Stimulated activated CD4-positive, alpha-beta T cell treated with anti-CD3 and anti-CD28 coated beads, Interleukin-12 subunit alpha, Interleukin-12 subunit beta, amount 100 ng/mL, for 4 hours (primary cell): ENCODE data around the gene ADD1.

Experiments
- DNase-seq: peaks from one replicate; pipeline ENCODE4 v3.0.0-alpha.2; 2020

Gene ADD1

GRCh38 chr4:2823671-2824328 is 19.8 kb upstream of the ADD1 start:
- DNase-seq: no peak

GRCh38 chr4:2824329-2824835 is 19.3 kb upstream of the ADD1 start:
- DNase-seq: no peak

DNA sequence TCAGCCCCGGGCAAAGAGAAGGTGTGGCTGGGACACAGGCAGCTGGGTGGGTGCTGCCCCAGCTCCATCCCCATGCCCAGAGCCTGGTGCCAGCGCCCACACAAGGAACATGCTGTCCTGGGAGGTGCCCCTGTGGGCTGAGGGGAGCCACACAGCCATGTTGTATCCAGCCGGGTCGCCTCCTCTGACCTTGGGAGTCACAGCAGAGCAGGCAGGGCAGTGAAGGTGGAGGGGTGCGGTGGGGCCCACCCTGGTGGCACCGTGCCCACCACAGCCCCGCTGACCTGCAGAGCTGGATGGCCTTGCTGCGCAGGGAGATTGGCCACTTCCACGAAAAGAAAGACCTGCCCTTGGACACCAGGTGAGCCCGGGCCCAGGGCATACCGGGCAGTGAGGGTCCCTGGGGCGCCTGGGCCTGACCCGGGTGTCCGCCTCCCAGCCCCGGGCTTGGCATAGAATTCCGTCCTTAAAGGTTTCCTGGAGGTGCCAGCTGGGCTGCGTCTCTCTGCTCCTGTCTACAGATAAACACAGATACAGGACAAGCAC is 18.7 kb upstream of the ADD1 start:
- no peak for DNase-seq

GRCh38 chr4:2825740-2826139 is 17.9 kb upstream of the ADD1 start:
- no peak for DNase-seq

DNA sequence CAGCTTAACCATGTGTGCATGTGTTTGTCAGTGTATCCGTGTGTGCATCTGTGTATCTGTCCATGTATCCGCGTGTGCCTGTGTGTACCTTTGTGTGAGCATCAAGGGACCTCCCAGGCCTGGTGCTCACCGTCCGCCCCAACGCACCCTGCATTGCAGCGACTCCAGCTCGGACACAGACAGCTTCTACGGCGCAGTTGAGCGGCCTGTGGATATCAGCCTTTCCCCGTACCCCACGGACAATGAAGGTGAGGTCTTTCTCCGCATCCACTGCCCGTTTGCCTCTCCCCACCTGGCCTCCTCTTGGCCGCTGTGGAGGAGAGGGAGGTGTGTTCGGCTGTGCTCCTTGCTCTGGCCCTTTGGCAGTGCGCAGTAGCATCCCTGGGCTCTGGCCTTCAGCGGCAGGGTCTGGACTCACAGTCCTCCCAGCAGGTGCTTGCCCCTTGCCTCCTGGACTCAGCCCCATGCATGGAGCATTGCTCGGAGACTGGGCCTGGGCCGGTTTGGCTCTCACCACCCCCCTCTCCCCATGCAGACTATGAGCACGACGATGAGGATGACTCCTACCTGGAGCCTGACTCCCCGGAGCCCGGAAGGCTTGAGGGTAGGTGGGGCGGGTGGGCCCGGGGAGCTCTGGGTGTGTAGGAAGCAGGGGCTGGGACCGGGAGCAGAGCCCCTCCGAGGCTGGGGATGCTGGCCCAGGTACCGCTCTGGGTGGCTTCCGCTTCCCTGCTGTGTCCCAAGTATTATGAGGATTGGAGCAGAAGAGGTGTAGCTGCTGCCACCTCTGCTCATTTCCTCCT is 16.4 kb upstream of the ADD1 start:
- DNase-seq: no peak

DNA sequence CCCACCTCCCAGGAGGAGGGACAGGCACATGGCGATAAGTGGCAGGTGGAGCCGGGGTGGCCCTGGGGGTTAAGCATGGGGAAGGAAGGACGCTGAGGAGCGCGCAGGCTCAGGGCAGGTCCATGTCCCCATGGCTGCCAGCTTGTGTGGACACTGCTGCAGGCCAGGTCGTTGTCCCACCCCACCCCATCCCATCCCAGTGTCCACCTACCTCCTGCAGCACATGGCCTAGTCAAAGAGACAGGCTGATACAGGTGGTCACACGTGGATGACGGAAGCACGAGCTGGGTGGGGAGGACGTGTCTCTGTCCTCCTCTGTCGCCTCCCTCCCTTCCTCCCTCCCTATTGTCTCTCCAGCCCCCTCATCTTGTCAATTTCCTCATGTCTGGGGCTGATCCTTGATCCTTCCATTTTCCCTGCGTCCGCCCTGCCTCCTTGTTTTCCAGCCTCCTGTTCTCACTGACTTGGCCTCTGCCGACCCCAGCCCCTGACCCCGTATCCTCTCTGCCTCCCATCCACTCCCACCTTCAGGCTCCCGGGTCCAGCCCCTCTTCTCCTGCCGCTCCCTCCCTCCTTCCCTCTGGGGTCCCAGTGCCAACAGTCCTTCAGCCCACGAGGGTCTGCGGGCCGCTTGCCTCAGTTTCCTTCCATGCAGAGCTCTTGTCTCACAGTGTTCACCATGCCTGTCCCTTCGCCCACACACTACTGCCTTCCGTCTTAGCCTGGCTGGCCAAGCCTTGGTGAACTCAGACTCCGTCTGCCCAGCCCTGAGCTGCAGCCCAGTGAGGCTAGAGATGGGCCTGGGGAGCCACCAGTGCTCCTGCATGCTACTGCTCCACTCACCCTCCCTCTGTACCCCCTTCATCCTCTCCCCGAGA is 15.5 kb upstream of the ADD1 start:
- DNase-seq: no peak

DNA sequence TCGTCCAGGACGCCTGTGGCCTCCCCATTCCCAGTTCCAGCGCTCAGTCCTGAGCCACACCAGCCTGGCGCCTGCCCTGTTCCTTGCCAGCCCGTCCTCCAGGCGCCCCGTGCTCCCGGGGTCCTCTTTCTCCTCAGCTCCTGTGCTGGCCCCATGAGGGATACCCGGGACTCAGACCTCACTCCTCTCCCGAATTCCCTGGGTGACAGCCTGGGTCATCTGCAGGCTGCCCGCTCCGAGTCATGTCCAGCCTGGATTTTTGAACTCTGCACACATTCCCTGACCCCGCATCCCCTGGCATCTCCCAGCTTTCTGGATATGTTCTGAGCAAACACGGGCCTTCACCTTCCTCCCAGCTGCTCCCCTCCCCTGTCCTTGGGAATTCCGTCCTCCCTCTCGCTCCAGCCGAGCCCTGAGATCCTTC is 14.9 kb upstream of the ADD1 start:
- DNase-seq: no peak

- DNase-seq: no peak
Measured at GRCh38 chr4:2829321-2829932, 14.2 kb upstream of the ADD1 start.

- no peak for DNase-seq
Measured at GRCh38 chr4:2829933-2830451, 13.7 kb upstream of the ADD1 start.

GRCh38 chr4:2830632-2831610 is 12.7 kb upstream of the ADD1 start:
- no peak for DNase-seq

DNA sequence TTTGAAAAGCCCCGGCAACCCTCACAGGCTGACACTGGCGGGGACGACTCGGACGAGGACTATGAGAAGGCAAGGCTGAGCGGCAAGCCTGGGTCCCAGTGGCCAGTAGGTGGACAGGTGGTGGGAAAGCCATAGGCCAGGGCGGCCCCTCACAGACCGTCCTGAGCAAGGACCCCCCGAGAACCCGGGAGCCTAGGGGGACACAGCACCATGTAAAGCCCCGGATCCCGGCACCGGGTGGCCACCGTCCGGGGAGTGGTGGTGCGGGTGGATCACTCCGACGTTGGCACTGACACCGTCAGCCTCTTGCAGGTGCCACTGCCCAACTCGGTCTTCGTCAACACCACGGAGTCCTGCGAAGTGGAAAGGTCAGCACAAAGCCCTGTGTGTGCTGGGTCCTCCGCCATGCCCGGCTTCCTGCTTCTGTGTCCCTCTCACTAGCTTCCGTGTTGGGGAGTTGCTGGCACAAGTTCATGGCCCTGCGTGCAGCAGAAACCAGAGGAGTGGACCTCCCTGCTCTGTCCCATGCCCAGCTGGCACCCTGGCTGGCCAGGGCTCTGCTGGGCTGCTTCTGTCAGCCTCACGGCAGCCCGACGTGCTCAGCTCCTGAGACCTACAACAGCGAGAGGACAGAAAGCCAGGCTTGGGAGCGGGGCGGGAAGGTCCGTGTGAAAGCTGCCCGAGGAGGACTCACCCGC is 11.9 kb upstream of the ADD1 start:
- DNase-seq: no peak

DNA sequence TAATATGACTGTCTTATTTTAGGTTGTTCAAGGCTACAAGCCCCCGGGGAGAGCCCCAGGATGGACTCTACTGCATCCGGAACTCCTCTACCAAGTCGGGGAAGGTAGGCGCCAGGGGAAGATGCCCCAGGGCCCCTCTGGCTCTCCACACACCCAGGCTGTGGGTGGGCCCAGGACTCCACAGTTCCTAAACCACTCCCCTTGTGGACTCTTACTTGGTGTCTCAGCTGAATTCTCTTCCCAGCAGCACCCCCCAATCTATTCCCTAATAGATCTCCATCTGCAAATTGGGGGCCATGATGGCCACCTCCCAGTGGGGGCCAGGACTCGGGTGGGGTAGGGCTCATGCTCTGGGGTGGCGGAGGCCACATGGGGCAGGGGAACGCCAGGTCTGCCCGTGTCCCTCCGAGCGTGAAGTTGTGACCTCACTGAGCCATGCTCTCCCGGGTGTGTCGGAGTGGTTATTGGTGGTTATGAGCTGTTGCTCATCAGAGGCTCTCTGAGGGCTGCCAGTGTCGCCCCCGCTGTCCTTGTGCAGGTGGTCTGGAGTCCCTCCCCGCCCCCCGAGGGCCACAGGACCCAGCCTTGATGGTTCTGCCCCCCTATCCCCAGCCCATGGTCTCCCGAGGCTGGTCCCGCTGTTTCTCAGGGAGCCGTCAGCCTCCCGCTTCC is 11.2 kb upstream of the ADD1 start:
- DNase-seq: no peak

- DNase-seq: no peak
Measured at GRCh38 chr4:2832981-2833670, 10.5 kb upstream of the ADD1 start.

DNA sequence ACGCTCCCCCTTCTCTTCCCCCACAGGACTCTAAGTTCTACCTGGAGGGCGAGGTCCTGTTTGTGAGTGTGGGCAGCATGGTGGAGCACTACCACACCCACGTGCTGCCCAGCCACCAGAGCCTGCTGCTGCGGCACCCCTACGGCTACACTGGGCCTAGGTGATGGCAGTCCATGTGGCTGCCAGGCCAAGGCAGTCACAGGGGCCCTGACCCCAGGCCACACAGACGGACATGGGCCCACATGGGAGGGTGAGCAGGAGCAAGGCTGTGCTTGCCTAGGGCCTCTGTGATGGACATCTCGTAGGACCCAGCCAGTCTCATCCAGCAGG is 10.0 kb upstream of the ADD1 start:
- DNase-seq: no peak

- DNase-seq: no peak
Measured at GRCh38 chr4:2834001-2834921, 9.4 kb upstream of the ADD1 start.

- no peak for DNase-seq
Measured at GRCh38 chr4:2835978-2836377, 7.7 kb upstream of the ADD1 start.

DNA sequence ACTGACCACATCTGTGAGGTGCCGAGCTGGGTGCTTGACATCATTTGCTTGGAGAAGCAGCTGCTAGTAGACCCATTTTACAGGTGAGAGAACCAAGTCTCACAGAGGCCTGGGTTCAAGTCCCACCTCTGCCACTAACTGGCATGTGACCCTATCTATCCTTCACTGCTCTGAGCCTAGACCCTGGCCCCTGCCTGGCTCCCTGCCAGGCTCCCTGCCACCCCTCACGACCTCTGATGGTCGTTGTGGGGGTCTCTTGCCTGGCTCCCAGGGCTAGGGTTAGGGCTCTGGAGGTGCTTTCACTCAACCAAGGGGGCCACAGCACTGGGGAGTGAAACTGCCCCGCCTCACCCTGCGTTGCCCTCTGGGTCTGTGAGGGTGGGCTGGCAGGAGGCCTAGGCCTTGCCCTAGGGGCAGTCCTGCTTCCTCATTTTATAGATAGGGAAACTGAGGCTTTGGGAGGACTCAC is 7.2 kb upstream of the ADD1 start:
- no peak for DNase-seq
